Fibroblast of villous mesenchyme (primary cell): Measurements from ENCODE around the gene ANKRD44. TPM values are rescaled to one million over a fixed set of nuclear protein-coding genes. Genes with fewer than 3 reads are reported as not detected.
A peak's percentile ranks its signal among the peaks of the same experiment; 100 is the strongest.
"Not testable (repeated sequence)": the region's sequence is repeated elsewhere in the genome, so short reads cannot be mapped to it uniquely, and the experiment has no call there.

Experiments
- DNase-seq: peaks from one replicate; pipeline ENCODE4 v3.0.0-alpha.2; 2010; ENCODE audit warnings: low read depth
- H3K4me3 ChIP-seq: 2 replicates; pipeline ENCODE4 v1.5.1; 2011; ENCODE audit warnings: low read depth, mild to moderate bottlenecking, low read length
- CTCF ChIP-seq: IDR thresholded peaks from 2 replicates; pipeline ENCODE4 v1.5.1; 2012; ENCODE audit warnings: low read depth, mild to moderate bottlenecking, low read length; ENCODE audit not compliant: insufficient read depth
- total RNA-seq: library from RNA; depleted of rRNA; stranded (reverse); fragments of >200 nt; gene quantifications from 2 replicates; pipeline ENCODE4 v1.2.3, GENCODE V29; 2012

Gene ANKRD44
- total RNA-seq, 1 donor: 3.9 TPM

- H3K4me3 ChIP-seq: no peak overlapping the region
- no peak for DNase-seq
- TF ChIP-seq CTCF: no peak
Measured at GRCh38 chr2:197010200-197011020, 300.2 kb downstream of the ANKRD44 start.

- H3K4me3 ChIP-seq, DNase-seq: not testable (repeated sequence)
Measured at GRCh38 chr2:197008741-197009341, 301.7 kb downstream of the ANKRD44 start.

- peak; percentile 44 for DNase-seq
- TF ChIP-seq CTCF: no peak
- H3K4me3 ChIP-seq: no peak overlapping the region
Measured at GRCh38 chr2:197007716-197008628, 302.6 kb downstream of the ANKRD44 start.

- DNase-seq: no peak
- no peak for TF ChIP-seq CTCF
- no peak overlapping the region for H3K4me3 ChIP-seq
Measured at GRCh38 chr2:197001921-197002320, 308.7 kb downstream of the ANKRD44 start.

- no peak for DNase-seq
- no peak for TF ChIP-seq CTCF
- no peak overlapping the region for H3K4me3 ChIP-seq
Measured at GRCh38 chr2:196995757-196996314, 314.7 kb downstream of the ANKRD44 start.

- no peak overlapping the region for H3K4me3 ChIP-seq
- no peak for TF ChIP-seq CTCF
- no peak for DNase-seq
Measured at GRCh38 chr2:196994764-196995163, 315.8 kb downstream of the ANKRD44 start.
